Peyer's patch (tissue), 4 donors: ENCODE results near the gene IPO11.

ENCODE experiments used
- POLR2A ChIP-seq, 2 donors: fragments of 450-650 bp; IDR thresholded peaks; one replicate each; pipeline ENCODE4 v1.5.1; 2017; ENCODE audit warnings: antibody characterized with exemption in 2 of 2, mild to moderate bottlenecking in 2 of 2, moderate library complexity in 2 of 2
- TF ChIP-seq, protein P1 (sequence below), 6 experiments: fragments of 450-650 bp in 4 of 6; fragments of 200-600 bp in 2 of 6; sonication (generic) in 1 of 6; IDR thresholded peaks; one replicate each; pipeline ENCODE4 v1.5.1; 2017 to 2019; ENCODE audit warnings: antibody characterized with exemption in 6 of 6, mild to moderate bottlenecking in 3 of 6, moderate library complexity in 1 of 6

DNA sequence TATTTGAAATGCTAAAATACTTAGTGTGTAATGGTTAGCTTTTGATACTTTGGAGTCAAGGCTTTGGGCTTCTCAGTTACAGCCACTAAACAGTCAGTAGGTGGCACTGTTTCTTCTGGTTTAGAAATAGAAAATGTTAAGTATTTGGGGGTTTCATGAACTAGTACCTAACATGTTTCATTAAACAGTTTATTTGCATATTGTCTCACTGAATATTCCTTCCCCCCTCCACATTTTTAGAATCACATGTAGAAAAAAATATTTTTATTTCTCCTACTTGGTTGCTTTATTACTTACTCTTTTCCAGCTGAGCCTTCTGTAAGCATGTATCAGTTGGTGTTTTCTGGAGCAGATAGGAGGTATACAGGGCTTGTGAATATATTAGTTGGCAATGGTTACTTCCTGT lies 48.0 kb downstream of the IPO11 start:
- TF ChIP-seq POLR2A (IDR thresholded peaks at IDR 0.05) = no peak
- TF ChIP-seq, protein P1, sequence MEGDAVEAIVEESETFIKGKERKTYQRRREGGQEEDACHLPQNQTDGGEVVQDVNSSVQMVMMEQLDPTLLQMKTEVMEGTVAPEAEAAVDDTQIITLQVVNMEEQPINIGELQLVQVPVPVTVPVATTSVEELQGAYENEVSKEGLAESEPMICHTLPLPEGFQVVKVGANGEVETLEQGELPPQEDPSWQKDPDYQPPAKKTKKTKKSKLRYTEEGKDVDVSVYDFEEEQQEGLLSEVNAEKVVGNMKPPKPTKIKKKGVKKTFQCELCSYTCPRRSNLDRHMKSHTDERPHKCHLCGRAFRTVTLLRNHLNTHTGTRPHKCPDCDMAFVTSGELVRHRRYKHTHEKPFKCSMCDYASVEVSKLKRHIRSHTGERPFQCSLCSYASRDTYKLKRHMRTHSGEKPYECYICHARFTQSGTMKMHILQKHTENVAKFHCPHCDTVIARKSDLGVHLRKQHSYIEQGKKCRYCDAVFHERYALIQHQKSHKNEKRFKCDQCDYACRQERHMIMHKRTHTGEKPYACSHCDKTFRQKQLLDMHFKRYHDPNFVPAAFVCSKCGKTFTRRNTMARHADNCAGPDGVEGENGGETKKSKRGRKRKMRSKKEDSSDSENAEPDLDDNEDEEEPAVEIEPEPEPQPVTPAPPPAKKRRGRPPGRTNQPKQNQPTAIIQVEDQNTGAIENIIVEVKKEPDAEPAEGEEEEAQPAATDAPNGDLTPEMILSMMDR (IDR thresholded peaks at IDR 0.05) = peak in 5 of 6 experiments; percentile 50 to 69 (median 67)
